Measurements from ENCODE around the gene AK1.

DNA sequence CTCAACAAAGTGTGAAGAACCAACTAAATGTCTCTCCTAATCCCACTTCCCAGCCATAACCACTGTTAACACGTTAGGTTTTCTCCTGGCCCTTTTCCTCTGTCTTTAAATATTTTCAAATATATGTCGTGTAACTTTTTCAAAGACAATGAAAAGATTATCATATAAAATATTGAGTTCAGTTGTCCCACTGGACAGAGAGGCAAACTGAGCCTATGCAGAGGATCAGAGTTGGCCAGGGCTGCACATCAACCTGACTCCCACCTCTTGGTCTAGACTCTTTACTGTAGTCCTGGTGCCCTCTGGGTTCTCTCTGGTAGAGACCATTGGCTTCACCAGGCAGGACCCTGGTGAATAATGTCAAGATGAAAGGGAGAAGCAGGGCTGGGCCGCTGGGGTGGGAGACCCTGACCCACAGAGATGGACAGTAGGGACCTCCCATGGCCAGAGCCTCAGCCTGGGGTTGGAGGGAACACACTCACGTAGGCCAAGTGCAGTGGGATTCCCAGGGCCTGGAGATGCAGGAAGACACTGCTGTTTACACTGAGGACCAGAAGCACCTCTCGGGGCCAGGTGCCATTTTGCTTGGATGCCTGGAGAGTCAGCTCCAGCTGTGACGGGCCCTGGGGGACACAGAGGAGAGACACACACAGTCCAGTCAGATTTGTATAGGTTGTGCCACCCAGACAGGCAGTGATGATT is 48.1 kb downstream of the AK1 start:
- TF ChIP-seq, protein P1, sequence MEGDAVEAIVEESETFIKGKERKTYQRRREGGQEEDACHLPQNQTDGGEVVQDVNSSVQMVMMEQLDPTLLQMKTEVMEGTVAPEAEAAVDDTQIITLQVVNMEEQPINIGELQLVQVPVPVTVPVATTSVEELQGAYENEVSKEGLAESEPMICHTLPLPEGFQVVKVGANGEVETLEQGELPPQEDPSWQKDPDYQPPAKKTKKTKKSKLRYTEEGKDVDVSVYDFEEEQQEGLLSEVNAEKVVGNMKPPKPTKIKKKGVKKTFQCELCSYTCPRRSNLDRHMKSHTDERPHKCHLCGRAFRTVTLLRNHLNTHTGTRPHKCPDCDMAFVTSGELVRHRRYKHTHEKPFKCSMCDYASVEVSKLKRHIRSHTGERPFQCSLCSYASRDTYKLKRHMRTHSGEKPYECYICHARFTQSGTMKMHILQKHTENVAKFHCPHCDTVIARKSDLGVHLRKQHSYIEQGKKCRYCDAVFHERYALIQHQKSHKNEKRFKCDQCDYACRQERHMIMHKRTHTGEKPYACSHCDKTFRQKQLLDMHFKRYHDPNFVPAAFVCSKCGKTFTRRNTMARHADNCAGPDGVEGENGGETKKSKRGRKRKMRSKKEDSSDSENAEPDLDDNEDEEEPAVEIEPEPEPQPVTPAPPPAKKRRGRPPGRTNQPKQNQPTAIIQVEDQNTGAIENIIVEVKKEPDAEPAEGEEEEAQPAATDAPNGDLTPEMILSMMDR (conservative IDR thresholded peaks at IDR 0.05; ENCODE audit: low read depth, low read length): no peak
- TF ChIP-seq EZH2 (IDR thresholded peaks at IDR 0.05; ENCODE audit: borderline replicate concordance, low read depth, low read length, poor library complexity, severe bottlenecking): no peak
